GM13976 (cell line): ENCODE data around the gene PRKRA.

ENCODE experiments used
- DNase-seq: peaks from one replicate; pipeline ENCODE4 v3.0.0; 2012; ENCODE audit warnings: low spot score
- in situ Hi-C: fragments of 300-500 bp; cut with MboI; formaldehyde crosslinking; loops from one replicate; pipeline ENCODE4 v1.12.0; 2022; ENCODE audit warnings: low sequenced_read_pairs, mixed read lengths, inconsistent platforms; ENCODE audit not compliant: unreplicated experiment
- TF ChIP-seq, protein P1 (sequence below): IDR thresholded peaks from 2 replicates; pipeline ENCODE4 v1.5.1; 2012; ENCODE audit warnings: borderline replicate concordance, mild to moderate bottlenecking; ENCODE audit not compliant: insufficient read depth; ENCODE audit errors: extremely low read depth, missing control alignments, control extremely low read depth

The PRKRA gene

GRCh38 chr2:178484245-178485041 lies 33.5 kb upstream of the PRKRA start:
- no peak for DNase-seq
- in situ Hi-C loops = no loop called here
- TF ChIP-seq, protein P1, sequence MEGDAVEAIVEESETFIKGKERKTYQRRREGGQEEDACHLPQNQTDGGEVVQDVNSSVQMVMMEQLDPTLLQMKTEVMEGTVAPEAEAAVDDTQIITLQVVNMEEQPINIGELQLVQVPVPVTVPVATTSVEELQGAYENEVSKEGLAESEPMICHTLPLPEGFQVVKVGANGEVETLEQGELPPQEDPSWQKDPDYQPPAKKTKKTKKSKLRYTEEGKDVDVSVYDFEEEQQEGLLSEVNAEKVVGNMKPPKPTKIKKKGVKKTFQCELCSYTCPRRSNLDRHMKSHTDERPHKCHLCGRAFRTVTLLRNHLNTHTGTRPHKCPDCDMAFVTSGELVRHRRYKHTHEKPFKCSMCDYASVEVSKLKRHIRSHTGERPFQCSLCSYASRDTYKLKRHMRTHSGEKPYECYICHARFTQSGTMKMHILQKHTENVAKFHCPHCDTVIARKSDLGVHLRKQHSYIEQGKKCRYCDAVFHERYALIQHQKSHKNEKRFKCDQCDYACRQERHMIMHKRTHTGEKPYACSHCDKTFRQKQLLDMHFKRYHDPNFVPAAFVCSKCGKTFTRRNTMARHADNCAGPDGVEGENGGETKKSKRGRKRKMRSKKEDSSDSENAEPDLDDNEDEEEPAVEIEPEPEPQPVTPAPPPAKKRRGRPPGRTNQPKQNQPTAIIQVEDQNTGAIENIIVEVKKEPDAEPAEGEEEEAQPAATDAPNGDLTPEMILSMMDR = no peak

DNA sequence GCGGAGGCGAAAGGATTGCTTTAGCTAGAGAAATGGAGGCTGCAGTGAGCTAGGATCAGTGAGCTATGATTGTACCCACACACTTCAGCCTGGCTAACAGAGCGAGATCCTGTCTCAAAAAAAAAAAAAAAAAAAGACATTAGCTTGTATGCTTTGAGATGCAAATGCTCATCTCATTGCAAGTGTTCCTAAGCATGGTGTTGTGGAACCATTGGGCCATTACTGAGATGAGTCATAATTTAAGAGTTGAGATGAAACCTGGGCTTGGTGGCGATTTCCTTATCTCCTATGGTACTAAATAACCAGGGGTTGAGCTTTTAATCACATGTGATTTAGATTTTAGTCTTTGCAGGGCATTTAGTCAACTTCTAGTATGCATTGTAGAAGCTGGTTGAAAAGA lies 31.5 kb upstream of the PRKRA start:
- in situ Hi-C loops = no loop called here
- TF ChIP-seq, protein P1 = no peak
- DNase-seq = peak; percentile 44

DNA sequence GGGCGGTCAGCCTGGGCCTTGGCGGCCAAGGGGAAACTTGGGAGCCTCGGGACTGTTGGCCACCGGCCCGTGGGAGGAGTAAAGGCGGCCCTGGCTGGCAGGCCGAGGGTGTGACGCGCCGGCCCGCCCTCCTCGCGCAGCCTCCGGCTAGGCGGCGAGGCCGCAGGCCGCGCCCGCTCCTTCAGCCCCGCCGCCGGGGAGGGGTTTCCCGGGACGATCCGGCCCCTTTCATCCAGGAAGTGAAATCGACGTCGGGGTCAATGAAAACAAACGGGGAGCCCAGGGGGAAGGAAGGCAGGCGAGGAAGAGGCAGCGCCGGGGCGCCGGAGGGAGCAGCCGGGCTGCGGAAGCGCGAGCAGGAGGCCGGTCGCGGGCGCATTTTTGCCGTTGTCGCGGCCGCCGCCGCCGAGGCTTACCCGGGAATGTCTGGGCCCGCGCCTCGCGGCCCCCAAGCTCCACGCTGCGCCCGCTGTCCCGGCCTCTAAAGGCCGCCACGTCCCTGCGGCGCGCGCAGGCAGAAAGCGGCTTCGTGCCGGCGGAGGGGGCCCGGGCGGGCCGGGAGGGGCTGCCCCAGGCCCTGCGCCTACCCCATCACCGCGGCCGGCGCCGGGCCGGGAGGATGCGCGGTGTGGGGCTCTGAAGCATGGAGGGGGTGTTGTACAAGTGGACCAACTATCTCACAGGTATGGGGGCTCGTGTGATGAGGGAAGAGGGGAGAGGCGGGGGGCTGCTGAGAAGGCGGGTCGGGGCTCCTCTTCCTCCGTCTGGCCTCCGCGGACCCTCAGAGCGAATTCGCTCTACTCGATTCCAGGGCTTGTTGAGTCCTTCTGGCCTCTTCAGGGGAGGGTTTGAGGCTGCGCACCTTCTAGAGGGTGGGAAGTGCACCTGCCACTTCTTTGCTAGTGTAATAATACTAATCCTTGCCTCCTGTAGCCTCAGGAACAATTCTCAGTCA lies 29.5 kb upstream of the PRKRA start, which contains the start of gene PLEKHA3:
Gene PLEKHA3, plus strand, starts transcription at position 231 of the 955 bp plus-strand sequence. Its CDS starts 413 bp downstream, at position 644.
- in situ Hi-C loops = no loop called here
- TF ChIP-seq, protein P1 = no peak
- DNase-seq = peak; percentile 91

DNA sequence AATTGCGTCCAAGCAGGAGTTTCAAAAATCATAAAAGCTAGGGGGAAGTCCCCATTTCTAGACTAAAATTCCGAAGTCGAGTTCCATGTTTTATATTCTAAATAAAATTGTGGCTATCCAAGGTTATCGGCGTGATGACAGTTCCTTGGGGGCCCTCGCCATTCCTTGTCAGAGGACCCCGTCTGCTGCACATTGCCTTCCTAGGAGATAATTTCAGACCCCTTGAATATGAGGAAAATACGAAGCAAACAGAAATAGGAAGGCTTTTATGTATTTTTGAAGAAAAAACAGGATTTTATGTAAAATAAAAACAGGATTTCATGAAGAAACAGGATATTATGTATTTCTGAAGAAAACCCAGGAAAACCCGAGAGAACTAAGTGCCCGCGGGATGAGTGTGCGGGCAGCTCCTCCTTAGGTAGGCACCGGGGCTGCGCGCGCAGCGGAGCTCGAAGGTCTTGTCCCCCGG lies 28.8 kb upstream of the PRKRA start:
- in situ Hi-C loops = no loop called here
- TF ChIP-seq, protein P1 = no peak
- DNase-seq = no peak

DNA sequence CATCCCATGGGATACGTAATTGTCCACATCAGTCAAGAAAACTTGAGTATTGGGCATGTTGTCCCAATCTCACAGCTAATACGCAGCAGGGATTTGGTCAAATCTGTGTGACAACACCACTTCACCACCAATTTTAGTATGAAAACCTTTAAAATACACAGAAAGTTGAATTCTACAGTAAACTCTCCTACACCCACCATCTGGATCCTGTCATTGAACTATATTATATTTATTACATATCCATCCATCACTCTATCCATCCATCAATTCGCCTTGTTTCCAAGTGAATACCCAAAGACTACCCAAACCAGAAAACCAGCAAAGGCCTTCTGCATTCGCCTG lies 28.3 kb upstream of the PRKRA start:
- no peak for DNase-seq
- in situ Hi-C loops = no loop called here
- TF ChIP-seq, protein P1 = no peak

DNA sequence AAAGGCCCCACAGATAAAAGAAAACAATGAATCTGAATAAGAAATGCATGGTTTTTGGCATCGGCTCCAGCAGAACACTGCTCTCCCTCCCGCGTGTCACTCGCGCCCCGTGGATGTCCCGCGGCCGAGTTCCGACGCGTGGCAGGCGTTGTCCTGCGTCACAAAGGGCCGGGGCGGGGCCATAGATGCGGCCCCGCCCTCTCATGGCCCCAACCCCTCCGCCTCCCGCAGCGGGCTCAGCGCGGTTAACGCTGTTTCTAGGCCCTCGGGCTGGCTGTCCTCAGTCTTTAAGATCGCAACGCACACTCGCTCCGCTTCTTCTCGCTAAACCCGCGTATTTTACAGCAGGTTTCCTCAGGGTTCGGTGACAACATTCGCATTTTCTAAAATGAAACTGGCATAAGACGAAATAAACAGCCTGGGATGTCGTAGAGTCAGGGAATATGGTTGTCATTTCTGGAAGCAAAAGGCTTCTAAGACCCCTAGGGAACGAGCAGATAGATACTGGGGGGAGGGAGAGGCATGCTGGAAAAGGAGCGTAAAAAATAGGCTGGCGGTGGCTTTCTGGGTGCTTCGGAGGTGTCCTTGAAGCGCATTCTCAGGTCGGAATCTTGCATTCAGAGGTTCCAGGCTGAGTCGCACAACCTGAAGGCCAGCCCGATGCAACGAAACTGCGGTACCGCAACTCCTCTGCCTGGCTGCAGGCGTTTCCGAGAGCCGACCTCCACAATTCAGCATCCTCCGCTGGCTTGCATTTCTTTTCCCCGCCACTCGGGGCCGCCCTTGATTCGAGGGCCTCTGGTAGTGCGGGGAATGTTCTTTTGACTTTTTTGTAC lies 27.7 kb upstream of the PRKRA start, which contains the start of gene FKBP7:
Gene FKBP7, minus strand, starts transcription at position 162 of the 836 bp plus-strand sequence. Its CDS starts 101 bp downstream, at position 61.
- TF ChIP-seq, protein P1 = peak; percentile 80
- in situ Hi-C loops = no loop called here
- DNase-seq = peak; percentile 86
